Measurements from ENCODE around the gene CARD10. TPM values are rescaled to one million over a fixed set of nuclear protein-coding genes. Genes with fewer than 3 reads are reported as not detected.
A peak's percentile ranks its signal among the peaks of the same experiment; 100 is the strongest.

CARD10 gene
- total and polyA plus RNA-seq, 2 of the 13 experiments (the other 11 are each of a cell fraction or from before 2014, with no cell fraction given): 35.2 to 55.8 TPM

GRCh38 chr22:37559901-37560607 is 40.8 kb upstream of the CARD10 start, which contains the start of gene CDC42EP1 (continued):
- no peak for TF ChIP-seq ZNF790 (CRISPR knock-in tag; IDR thresholded peaks at IDR 0.05; ENCODE audit: borderline replicate concordance)
- TF ChIP-seq EP300 (IDR thresholded peaks at IDR 0.05; ENCODE audit: low read depth in 2 of 2, low read length in 2 of 2): 0 out of 4 replicates have a peak, but pooled peaks of 1 of the 2 experiments have one; percentile 2
- no peak for TF ChIP-seq EP300 (CRISPR knock-in tag; IDR thresholded peaks at IDR 0.05; ENCODE audit: borderline replicate concordance)
- no peak for TF ChIP-seq ZNF382 (CRISPR knock-in tag; IDR thresholded peaks at IDR 0.05; ENCODE audit: borderline replicate concordance)
- TF ChIP-seq NBN (conservative IDR thresholded peaks at IDR 0.05): no peak
- peak; percentile 60; the same call in 1 of the 2 replicates for TF ChIP-seq GABPB1 (CRISPR knock-in tag; IDR thresholded peaks at IDR 0.05)
- no peak for TF ChIP-seq MEIS1 (CRISPR knock-in tag; IDR thresholded peaks at IDR 0.05; ENCODE audit: borderline replicate concordance)
- TF ChIP-seq ZNF781 (CRISPR knock-in tag; IDR thresholded peaks at IDR 0.05; ENCODE audit: borderline replicate concordance, not compliant biosample characterization): no peak
- peak; percentile 94 for TF ChIP-seq UBTF (CRISPR knock-in tag; IDR thresholded peaks at IDR 0.05)
- TF ChIP-seq REST (IDR thresholded peaks at IDR 0.05; ENCODE audit: borderline replicate concordance in 1 of 2, low read depth in 1 of 2, low read length in 2 of 2): no peak
- TF ChIP-seq ZFP36 (IDR thresholded peaks at IDR 0.05; ENCODE audit: borderline replicate concordance, low read depth, low read length, partially characterized antibody): no peak
- 0 out of 2 replicates have a peak, but pooled peaks have one; percentile 39 for TF ChIP-seq ZZZ3 (CRISPR knock-in tag; IDR thresholded peaks at IDR 0.05; ENCODE audit: borderline replicate concordance)
- TF ChIP-seq MAX (IDR thresholded peaks at IDR 0.05): peak; percentile 59
- 0 out of 2 replicates have a peak, but pooled peaks have one; percentile 85 for TF ChIP-seq ZNF782 (CRISPR knock-in tag; IDR thresholded peaks at IDR 0.05; ENCODE audit: borderline replicate concordance)
- peak; percentile 59; the same call in 1 of the 2 replicates for TF ChIP-seq HNF1B (CRISPR knock-in tag; IDR thresholded peaks at IDR 0.05)
- TF ChIP-seq E2F5 (CRISPR knock-in tag; conservative IDR thresholded peaks at IDR 0.05): 0 out of 2 replicates have a peak, but pooled peaks have one; percentile 34
- no peak for TF ChIP-seq NCOA1 (CRISPR knock-in tag; IDR thresholded peaks at IDR 0.05)
- no peak for TF ChIP-seq FOXK2 (IDR thresholded peaks at IDR 0.05)
- TF ChIP-seq ZC3H13 (CRISPR knock-in tag; IDR thresholded peaks at IDR 0.05): 0 out of 2 replicates have a peak, but pooled peaks have one; percentile 29
- TF ChIP-seq ZNF75D (CRISPR knock-in tag; IDR thresholded peaks at IDR 0.05; ENCODE audit: borderline replicate concordance): no peak

All from HepG2 (cell line).